GM21360 (cell line): ENCODE data around the gene BRSK2.

Experiments used
- ATAC-seq: cut with Tn5 transposase; IDR thresholded peaks from one replicate; pipeline ENCODE4 v1.9.1; 2021; ENCODE audit warnings: mild to moderate bottlenecking, moderate library complexity; ENCODE audit not compliant: unreplicated experiment

BRSK2 gene

DNA sequence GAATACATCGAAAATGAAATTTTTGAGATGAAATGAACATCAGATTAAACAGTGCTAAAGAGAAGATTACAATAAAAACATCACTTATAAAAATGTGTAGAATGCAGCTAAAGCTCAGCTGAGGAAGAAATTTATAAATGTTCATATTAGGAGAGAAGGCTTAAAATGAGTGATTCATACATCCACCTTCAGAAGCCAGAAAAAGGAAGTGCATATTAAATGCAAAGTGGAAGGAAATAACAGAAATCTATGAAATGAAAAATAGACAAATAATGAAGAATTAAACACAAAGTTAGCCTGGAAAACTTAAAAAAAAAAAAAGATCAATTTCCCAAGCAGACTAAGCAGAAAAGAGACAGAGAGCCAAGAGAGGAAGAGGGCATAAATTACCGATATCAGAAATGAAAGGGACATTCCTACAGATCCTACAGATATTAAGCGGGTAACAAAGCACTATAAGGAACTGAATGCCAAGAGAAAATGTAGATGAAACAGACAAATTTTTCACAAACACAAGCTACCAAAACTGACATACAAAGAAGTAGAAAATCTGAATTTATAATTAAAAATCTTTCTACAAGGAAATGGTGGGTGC lies 104.0 kb downstream of the BRSK2 start:
- no peak for ATAC-seq

- ATAC-seq = no peak
Observed at GRCh38 chr11:1494650-1495049, 104.9 kb downstream of the BRSK2 start.

DNA sequence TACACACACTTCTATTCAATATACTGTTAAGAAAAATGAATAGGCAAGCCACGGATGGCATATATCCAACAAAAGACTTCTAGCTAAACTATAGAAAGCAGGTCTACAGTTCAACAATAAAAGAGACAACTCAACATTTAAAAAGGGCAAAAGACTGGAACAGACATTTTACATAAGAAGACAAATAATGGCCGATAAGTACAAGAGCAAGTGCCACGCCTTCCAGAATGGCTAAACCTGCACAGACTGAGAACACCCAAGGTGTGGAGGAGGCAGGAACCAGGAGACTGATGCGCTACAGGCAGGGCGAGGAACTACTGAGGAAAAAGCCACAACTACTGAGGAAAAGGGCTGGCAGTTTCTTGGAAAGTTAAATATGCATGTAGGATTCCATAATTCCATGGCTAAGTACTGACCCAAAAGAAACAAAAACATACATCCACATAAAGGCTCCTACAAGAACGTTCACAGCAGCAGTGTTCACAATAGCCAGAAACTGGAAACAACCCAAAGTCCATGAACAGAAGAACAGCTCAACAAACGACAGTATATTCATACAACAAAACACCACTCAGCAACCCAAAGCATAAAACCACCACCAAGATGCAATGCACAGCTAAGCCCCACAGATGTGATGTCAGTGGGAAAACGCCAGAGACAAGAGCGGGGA lies 106.5 kb downstream of the BRSK2 start:
- no peak for ATAC-seq

DNA sequence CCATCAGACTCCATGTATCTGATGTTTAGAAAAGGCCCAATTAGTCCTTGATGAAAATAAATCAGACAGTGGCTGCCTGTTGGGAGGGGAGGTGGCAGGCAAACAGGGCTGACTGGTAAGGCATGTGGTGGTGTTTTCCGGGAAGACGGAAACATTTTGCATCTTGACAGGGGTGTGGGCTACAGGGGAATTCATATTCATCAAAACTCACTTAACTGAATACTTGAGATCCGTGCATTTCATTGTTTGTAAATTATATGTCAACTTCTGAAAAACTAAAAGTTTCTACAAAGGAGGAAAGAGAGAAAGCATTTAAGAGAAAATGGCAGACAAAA lies 107.0 kb downstream of the BRSK2 start:
- no peak for ATAC-seq

GRCh38 chr11:1497600-1497999 lies 107.9 kb downstream of the BRSK2 start:
- ATAC-seq = no peak

GRCh38 chr11:1498262-1498661 lies 108.5 kb downstream of the BRSK2 start:
- no peak for ATAC-seq

DNA sequence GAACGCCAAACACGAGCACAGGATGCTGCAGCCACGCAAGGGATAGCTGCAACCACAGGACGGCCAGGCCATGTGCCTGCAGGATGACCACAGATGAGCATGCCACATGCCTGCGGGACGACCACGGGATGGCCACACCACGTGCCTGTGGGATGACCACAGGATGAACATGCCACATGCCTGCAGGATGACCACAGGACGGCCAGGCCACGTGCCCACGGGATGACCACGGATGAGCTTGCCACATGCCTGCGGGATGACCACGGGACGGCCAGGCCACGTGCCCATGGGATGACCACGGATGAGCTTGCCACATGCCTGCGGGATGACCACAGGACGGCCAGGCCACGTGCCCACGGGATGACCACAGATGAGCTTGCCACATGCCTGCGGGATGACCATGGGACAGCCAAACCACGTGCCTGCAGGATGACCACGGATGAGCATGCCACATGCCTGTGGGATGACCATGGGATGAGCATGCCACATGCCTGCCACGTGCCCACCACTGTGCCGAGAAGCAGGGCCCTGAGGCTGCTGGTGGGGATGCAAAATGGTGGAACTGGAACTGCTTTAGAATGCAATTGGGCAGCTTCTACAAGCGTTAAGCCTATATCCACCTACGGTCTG lies 109.6 kb downstream of the BRSK2 start:
- no peak for ATAC-seq

- no peak for ATAC-seq
Observed at GRCh38 chr11:1499899-1500298, 110.2 kb downstream of the BRSK2 start.

DNA sequence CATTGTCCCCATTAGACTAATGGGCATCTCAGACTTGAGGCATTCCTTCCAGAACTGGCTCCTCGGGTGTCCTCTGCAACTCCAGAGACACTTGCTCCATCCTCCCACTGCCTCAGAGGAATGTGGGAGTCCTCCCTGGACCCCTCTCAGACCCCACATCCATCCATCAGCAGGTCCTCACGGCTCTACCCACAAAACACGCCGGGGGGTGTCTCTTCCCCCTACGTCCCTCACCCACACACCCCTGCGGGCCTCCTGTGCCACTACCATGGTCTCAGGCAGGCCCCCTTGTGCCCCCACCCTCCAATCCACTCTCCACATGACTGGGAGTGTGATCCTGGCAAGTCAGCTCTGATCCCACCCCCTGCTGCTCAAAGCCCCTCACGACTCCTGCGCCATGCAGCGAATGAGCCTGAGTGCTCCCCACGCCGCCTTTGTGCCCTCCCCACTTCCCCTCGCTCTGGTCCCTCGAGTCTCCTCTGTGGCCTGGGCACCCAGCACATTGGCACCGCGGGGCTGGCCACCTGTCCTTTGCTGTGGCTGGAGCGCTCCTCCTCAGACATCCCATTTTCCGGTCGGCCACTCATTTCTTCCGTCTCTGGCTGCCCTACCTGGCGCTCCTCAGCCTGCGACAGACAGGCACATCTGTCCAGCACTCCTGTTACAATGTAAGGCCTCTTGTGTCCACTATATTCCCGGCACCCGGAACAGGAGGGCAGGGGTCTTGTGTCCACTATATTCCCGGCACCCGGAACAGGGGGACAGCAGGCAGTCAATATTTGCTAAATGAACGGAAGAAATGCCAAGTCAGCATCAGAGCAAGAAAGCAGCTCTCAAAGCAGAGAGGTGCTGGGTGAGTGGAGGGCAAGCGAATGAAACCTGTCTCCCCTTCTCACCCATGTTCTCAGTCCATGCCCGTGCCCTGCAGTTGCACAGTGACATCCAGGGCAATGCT lies 111.0 kb downstream of the BRSK2 start:
- ATAC-seq = no peak

DNA sequence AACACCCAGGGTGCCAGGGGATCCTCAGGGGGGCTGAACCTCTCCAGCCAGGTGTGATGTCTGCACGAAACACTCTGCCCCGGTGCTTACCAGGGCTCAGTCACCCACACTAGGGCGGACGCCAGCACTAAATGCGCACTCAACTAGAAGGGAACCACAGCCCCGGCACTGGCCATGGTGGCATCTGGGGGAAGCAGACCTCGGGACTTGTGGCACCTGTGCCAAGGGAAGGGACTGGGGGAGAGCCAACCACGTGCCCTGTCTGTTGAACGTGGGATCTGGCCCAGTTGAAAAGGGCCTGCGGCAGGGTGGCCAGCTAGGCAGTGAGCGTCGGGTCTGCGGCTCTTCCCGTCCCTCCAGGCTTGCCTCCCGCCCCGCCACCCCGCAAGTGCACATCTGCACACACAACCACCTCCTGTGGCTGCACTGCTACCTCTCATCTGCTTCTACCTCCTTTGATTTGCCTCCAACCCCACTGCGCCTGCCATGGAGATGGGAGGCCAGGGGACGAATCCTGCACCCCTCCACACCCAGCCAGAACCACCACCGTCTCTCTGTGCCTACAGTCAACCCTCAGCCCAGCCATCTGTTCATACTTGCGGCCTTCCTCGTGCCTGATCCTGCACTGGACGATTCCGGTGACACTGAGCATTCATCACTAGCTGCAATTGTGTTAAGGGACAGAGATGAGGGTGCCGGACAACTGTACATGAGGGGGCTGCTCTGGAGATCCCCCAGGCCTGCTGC lies 111.9 kb downstream of the BRSK2 start:
- ATAC-seq = no peak

- ATAC-seq = no peak
Observed at GRCh38 chr11:1502168-1502953, 112.6 kb downstream of the BRSK2 start.

GRCh38 chr11:1502954-1503707 lies 113.4 kb downstream of the BRSK2 start:
- no peak for ATAC-seq

- ATAC-seq = no peak
Observed at GRCh38 chr11:1503708-1504104, 114.0 kb downstream of the BRSK2 start.

DNA sequence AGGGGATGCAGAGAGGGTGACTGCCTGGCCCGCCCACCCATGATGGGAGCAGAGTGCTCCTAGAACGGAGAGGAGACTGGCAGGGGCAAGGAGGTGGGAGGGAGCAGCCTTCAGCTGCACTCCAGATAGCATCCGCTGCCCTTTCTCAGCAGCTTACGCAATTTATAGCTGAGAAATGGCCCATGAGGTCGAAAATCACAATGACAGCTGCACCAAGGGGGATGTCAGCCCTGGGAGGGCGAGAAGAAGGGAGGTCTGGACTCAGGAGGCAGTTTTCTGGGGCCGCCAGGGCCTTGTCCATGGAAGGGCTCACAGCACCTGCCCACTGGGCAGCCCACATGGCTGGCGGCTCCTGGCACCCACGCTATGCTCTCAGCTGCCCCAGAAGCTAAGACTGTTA lies 114.4 kb downstream of the BRSK2 start:
- ATAC-seq = no peak

GRCh38 chr11:1504581-1505290 lies 115.0 kb downstream of the BRSK2 start:
- no peak for ATAC-seq

GRCh38 chr11:1505480-1505879 lies 115.7 kb downstream of the BRSK2 start:
- no peak for ATAC-seq

DNA sequence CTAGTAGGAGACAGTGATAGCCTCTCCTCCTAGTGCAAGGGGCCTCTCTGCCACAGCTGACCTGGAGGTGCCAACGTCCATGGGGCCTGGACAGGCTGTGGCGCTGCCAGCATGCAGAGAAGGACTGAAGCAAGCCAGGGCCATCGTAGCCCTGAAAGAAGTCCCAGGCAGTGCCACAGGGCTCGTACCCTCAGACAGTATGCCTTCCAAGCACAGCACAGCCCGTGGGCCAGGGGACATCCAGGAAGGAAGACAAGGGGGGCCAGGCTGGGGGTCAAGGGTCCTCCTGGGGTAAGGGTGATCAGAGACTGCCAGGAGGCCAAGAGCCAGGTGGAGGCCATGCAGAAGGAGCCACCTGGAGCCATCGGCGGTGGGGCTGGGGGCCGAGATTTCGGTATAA lies 117.2 kb downstream of the BRSK2 start:
- no peak for ATAC-seq

GRCh38 chr11:1507381-1508140 lies 117.8 kb downstream of the BRSK2 start:
- ATAC-seq = no peak
